ENCODE measurements around the gene SPDYE16.
"Not testable (repeated sequence)": the region's sequence is repeated elsewhere in the genome, so short reads cannot be mapped to it uniquely, and the experiment has no call there.

GRCh38 chr7:76485822-76486610, 57.1 kb downstream of the SPDYE16 start:
- TF ChIP-seq CTCF (conservative IDR thresholded peaks at IDR 0.05; ENCODE audit: low read depth, low read length); EZH2 (IDR thresholded peaks at IDR 0.05; ENCODE audit: low read length, unreplicated experiment); EZH2phosphoT487 (IDR thresholded peaks at IDR 0.05; ENCODE audit: borderline replicate concordance, low read length): not testable (repeated sequence)
